Measurements from ENCODE around the gene ZNF136. TPM values are rescaled to one million over a fixed set of nuclear protein-coding genes. Genes with fewer than 3 reads are reported as not detected.

The ZNF136 gene
- total and polyA plus RNA-seq, 2 experiments from 2014 or later = 5.3 to 10.0 TPM

GRCh38 chr19:12194827-12195731 lies 32.2 kb downstream of the ZNF136 start:
- H3K9me2 ChIP-seq (replicated peaks; ENCODE audit: insufficient read depth) = no peaks in the 10 kb centered on the region
- no peak overlapping the region for H2AFZ ChIP-seq
- H3K79me2 ChIP-seq = no peaks in the 10 kb centered on the region
- H3K4me3 ChIP-seq = no peak overlapping the region
- no peak overlapping the region for H3K4me2 ChIP-seq
- no peaks in the 10 kb centered on the region for H3K36me3 ChIP-seq (replicated peaks; ENCODE audit: insufficient read depth, low read depth)
- no peak for DNase-seq (ENCODE audit: low spot score)
- no peaks in the 10 kb centered on the region for H3K27me3 ChIP-seq
- no peak overlapping the region for H3K27ac ChIP-seq
- H4K20me1 ChIP-seq (ENCODE audit: insufficient read depth, poor library complexity, severe bottlenecking) = no peaks in the 10 kb centered on the region
- no peaks in the 10 kb centered on the region for H3K4me1 ChIP-seq (ENCODE audit: insufficient read depth)
- peaks cover 42% of the 10 kb centered on the region for H3K9me3 ChIP-seq (ENCODE audit: low read depth)
- TF ChIP-seq, protein P1, sequence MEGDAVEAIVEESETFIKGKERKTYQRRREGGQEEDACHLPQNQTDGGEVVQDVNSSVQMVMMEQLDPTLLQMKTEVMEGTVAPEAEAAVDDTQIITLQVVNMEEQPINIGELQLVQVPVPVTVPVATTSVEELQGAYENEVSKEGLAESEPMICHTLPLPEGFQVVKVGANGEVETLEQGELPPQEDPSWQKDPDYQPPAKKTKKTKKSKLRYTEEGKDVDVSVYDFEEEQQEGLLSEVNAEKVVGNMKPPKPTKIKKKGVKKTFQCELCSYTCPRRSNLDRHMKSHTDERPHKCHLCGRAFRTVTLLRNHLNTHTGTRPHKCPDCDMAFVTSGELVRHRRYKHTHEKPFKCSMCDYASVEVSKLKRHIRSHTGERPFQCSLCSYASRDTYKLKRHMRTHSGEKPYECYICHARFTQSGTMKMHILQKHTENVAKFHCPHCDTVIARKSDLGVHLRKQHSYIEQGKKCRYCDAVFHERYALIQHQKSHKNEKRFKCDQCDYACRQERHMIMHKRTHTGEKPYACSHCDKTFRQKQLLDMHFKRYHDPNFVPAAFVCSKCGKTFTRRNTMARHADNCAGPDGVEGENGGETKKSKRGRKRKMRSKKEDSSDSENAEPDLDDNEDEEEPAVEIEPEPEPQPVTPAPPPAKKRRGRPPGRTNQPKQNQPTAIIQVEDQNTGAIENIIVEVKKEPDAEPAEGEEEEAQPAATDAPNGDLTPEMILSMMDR (IDR thresholded peaks at IDR 0.05; ENCODE audit: poor library complexity) = no peak
- TF ChIP-seq EZH2 (IDR thresholded peaks at IDR 0.05; ENCODE audit: borderline replicate concordance) = no peak
- no peak for TF ChIP-seq EZH2phosphoT487 (IDR thresholded peaks at IDR 0.05; ENCODE audit: low read depth, severe bottlenecking, unreplicated experiment)
- WGBS (ENCODE audit: low lambda C conversion rate, missing lambda C conversion rate) = 98% methylated on average over 50 of the region's 62 CpGs

DNA sequence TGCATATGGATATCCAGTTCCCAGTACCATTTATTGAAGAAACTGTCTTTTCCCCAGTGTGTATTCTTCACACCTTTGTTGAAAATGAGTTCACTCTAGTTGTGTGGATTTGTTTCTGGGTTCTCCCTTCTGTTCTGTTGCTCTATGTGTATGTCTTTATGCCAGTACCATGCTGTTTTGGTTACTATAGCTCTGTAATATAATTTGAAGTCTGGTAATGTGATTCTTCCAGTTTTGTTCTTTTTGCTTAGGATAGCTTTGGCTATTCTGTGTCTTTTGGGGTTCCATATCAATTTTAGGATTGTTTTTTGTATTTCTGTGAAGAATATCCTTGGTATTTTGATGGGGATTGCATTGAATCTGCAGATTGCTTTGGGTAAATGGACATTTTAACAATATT lies 35.2 kb downstream of the ZNF136 start:
- Histone ChIP-seq H3K9me3 (ENCODE audit: low read depth) (peaks cover 23% of the 10 kb centered on the region), H3K4me1 (ENCODE audit: insufficient read depth) (no peaks in the 10 kb centered on the region), H3K4me2 (no peak overlapping the region), H3K79me2 (peaks cover 2% of the 10 kb centered on the region), H2AFZ (no peak overlapping the region), H3K27me3 (no peaks in the 10 kb centered on the region), H4K20me1 (ENCODE audit: insufficient read depth, poor library complexity, severe bottlenecking) (no peaks in the 10 kb centered on the region), H3K36me3 (replicated peaks; ENCODE audit: insufficient read depth, low read depth) (no peaks in the 10 kb centered on the region), H3K27ac (no peak overlapping the region), H3K9me2 (replicated peaks; ENCODE audit: insufficient read depth) (no peaks in the 10 kb centered on the region), H3K4me3 (no peak overlapping the region)
- no peak for DNase-seq (ENCODE audit: low spot score)
- TF ChIP-seq EZH2 (IDR thresholded peaks at IDR 0.05; ENCODE audit: borderline replicate concordance) (no peak), EZH2phosphoT487 (IDR thresholded peaks at IDR 0.05; ENCODE audit: low read depth, severe bottlenecking, unreplicated experiment) (no peak)
- TF ChIP-seq, protein P1 (IDR thresholded peaks at IDR 0.05; ENCODE audit: poor library complexity) = no peak

DNA sequence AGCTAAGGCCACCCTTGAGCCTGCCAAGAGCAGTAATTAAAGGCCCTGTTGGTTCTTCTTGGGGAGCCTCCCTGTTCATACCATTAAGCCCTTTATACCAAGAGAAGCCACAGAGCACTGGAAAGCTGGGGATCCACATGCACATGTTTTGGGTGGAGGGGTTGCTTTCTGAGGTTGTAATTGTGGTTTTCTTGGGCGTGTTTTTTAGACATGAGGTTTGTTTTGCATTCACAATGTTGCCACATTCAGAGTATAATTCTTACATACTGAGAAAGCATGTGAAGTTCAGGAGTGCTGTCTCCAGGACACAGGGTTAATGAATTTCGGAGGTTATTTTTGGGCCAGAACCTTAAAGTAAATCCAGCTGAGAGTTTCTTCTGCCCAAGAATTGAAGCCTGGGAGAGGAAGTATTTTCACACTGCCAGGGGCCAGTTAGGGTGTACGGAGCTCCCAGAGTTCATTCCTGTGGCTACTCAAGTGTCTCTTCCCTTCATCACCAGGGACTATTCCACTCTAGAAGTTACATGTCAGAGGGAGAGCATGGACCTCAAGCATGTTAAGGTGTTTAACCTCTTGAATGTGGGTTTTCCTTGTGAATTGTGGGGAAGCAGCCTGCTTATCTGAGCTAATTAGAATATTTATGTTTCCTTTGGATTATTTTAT lies 37.0 kb downstream of the ZNF136 start:
- H2AFZ ChIP-seq = no peak overlapping the region
- 95% methylated on average over 3 of the region's 3 CpGs for whole genome bisulfite sequencing (ENCODE audit: low lambda C conversion rate, missing lambda C conversion rate)
- H3K27ac ChIP-seq = no peak overlapping the region
- no peaks in the 10 kb centered on the region for H3K9me2 ChIP-seq (replicated peaks; ENCODE audit: insufficient read depth)
- H3K4me3 ChIP-seq = no peak overlapping the region
- no peaks in the 10 kb centered on the region for H4K20me1 ChIP-seq (ENCODE audit: insufficient read depth, poor library complexity, severe bottlenecking)
- no peaks in the 10 kb centered on the region for H3K4me1 ChIP-seq (ENCODE audit: insufficient read depth)
- DNase-seq (ENCODE audit: low spot score) = no peak
- H3K36me3 ChIP-seq (replicated peaks; ENCODE audit: insufficient read depth, low read depth) = no peaks in the 10 kb centered on the region
- no peak overlapping the region for H3K4me2 ChIP-seq
- H3K9me3 ChIP-seq (ENCODE audit: low read depth) = peaks cover 23% of the 10 kb centered on the region
- H3K27me3 ChIP-seq = no peaks in the 10 kb centered on the region
- TF ChIP-seq, protein P1 (IDR thresholded peaks at IDR 0.05; ENCODE audit: poor library complexity) = no peak
- TF ChIP-seq EZH2phosphoT487 (IDR thresholded peaks at IDR 0.05; ENCODE audit: low read depth, severe bottlenecking, unreplicated experiment) = no peak
- no peak for TF ChIP-seq EZH2 (IDR thresholded peaks at IDR 0.05; ENCODE audit: borderline replicate concordance)
- H3K79me2 ChIP-seq = peaks cover 2% of the 10 kb centered on the region

Measured in hepatocyte (in vitro differentiated cells).